Stimulated activated memory B cell treated with anti-CD40 and anti-IgM and Interleukin-4, amounts not matched to agents 10 μg/mL and 1 μg/mL and 100 μg/mL, for 72 hours (primary cell): Measurements from ENCODE around the gene HIC2.
"Not testable (repeated sequence)": the region's sequence is repeated elsewhere in the genome, so short reads cannot be mapped to it uniquely, and the experiment has no call there.

Experiments used
- ATAC-seq: fragments of 150-1000 bp; cut with Tn5 transposase; 2 replicates; pipeline ENCODE4 v1.10.0; 2021
- H3K27ac Mint-ChIP-seq: one replicate; pipeline ENCODE4 v1.8.0; 2022; ENCODE audit warnings: mild to moderate bottlenecking, mixed read lengths
- H3K27me3 Mint-ChIP-seq: one replicate; pipeline ENCODE4 v1.8.0; 2022; ENCODE audit warnings: mixed read lengths
- H3K36me3 Mint-ChIP-seq: one replicate; pipeline ENCODE4 v1.8.0; 2022; ENCODE audit warnings: mixed read lengths
- H3K4me1 Mint-ChIP-seq: one replicate; pipeline ENCODE4 v1.8.0; 2022; ENCODE audit warnings: mixed read lengths
- H3K4me3 Mint-ChIP-seq: one replicate; pipeline ENCODE4 v1.8.0; 2022; ENCODE audit warnings: mild to moderate bottlenecking, moderate library complexity, mixed read lengths
- H3K9me3 Mint-ChIP-seq: one replicate; pipeline ENCODE4 v1.8.0; 2022; ENCODE audit warnings: mixed read lengths

The HIC2 gene

GRCh38 chr22:21493789-21494782, 76.9 kb downstream of the HIC2 start:
- not testable (repeated sequence) for H3K9me3 Mint-ChIP-seq, H3K4me1 Mint-ChIP-seq, H3K27me3 Mint-ChIP-seq, ATAC-seq, H3K27ac Mint-ChIP-seq, H3K4me3 Mint-ChIP-seq, H3K36me3 Mint-ChIP-seq

DNA sequence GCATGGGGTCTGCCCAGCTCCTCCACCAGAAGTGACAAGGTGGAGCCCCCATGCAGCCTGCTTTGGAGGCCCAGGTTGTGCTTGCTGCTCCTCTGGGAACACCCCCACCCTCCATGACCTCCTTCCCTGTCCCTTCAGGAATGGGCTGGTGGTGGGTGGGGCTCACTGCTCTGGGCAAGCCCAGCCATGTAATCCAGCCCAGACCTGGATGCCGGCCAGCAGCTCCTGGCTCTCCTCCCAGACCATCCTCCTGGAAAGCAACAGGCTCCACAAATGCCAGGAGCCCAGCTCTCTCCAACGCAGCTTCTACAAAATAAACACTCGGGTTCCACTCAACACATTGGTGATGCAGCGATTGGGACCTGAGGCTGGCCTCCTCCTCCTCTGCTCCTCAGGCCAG, 80.8 kb downstream of the HIC2 start:
- H3K27me3 Mint-ChIP-seq, ATAC-seq, H3K36me3 Mint-ChIP-seq, H3K4me1 Mint-ChIP-seq, H3K27ac Mint-ChIP-seq, H3K9me3 Mint-ChIP-seq, H3K4me3 Mint-ChIP-seq: not testable (repeated sequence)

GRCh38 chr22:21498489-21498888, 81.3 kb downstream of the HIC2 start:
- not testable (repeated sequence) for H3K4me1 Mint-ChIP-seq, ATAC-seq, H3K27me3 Mint-ChIP-seq, H3K4me3 Mint-ChIP-seq, H3K27ac Mint-ChIP-seq, H3K9me3 Mint-ChIP-seq, H3K36me3 Mint-ChIP-seq

GRCh38 chr22:21499623-21500506, 82.7 kb downstream of the HIC2 start:
- not testable (repeated sequence) for H3K27me3 Mint-ChIP-seq, ATAC-seq, H3K36me3 Mint-ChIP-seq, H3K4me3 Mint-ChIP-seq, H3K9me3 Mint-ChIP-seq, H3K27ac Mint-ChIP-seq, H3K4me1 Mint-ChIP-seq
